Smooth muscle cell (in vitro differentiated cells): ENCODE measurements around the gene TPD52L1. TPM values are rescaled to one million over a fixed set of nuclear protein-coding genes. Genes with fewer than 3 reads are reported as not detected.

Source experiments
- DNase-seq: peaks from one replicate; lab custom pipeline; 2025; ENCODE audit not compliant: unreplicated experiment; lab: John Stamatoyannopoulos, UW
- H2AFZ ChIP-seq: fragments of 200-600 bp; sonication (generic); 2 replicates; pipeline ENCODE4 v1.6.0; 2016; ENCODE audit warnings: antibody characterized with exemption, low read depth, mild to moderate bottlenecking
- H3F3A ChIP-seq: fragments of 200-600 bp; sonication (generic); 2 replicates; pipeline ENCODE4 v1.6.0; 2017; ENCODE audit warnings: antibody characterized with exemption, low read depth
- H3K27ac ChIP-seq: fragments of 200-600 bp; sonication (generic); 2 replicates; pipeline ENCODE4 v1.5.1; 2016; ENCODE audit warnings: low read depth, mild to moderate bottlenecking
- H3K27me3 ChIP-seq: fragments of 200-600 bp; sonication (generic); 2 replicates; pipeline ENCODE4 v1.6.1; 2016; ENCODE audit warnings: low read depth, mild to moderate bottlenecking
- H3K36me3 ChIP-seq: fragments of 200-600 bp; sonication (generic); 2 replicates; pipeline ENCODE4 v1.5.1; 2016; ENCODE audit warnings: low read depth
- H3K4me1 ChIP-seq: fragments of 200-600 bp; sonication (generic); 2 replicates; pipeline ENCODE4 v1.5.1; 2016; ENCODE audit warnings: low read depth
- H3K4me2 ChIP-seq: fragments of 200-600 bp; sonication (generic); 2 replicates; pipeline ENCODE4 v1.6.0; 2016; ENCODE audit warnings: mild to moderate bottlenecking
- H3K4me3 ChIP-seq: fragments of 200-600 bp; sonication (generic); 2 replicates; pipeline ENCODE4 v1.5.1; 2016; ENCODE audit warnings: mild to moderate bottlenecking
- H3K79me2 ChIP-seq: fragments of 200-600 bp; sonication (generic); 2 replicates; pipeline ENCODE4 v1.6.0; 2016; ENCODE audit warnings: low read depth, mild to moderate bottlenecking
- H3K9ac ChIP-seq: fragments of 200-600 bp; sonication (generic); 2 replicates; pipeline ENCODE4 v1.6.0; 2016; ENCODE audit warnings: low read depth
- H3K9me3 ChIP-seq: fragments of 200-600 bp; sonication (generic); replicated peaks from 2 replicates; pipeline ENCODE4 v1.5.1; 2016; ENCODE audit warnings: low read depth
- H4K20me1 ChIP-seq: fragments of 200-600 bp; sonication (generic); 2 replicates; pipeline ENCODE4 v1.6.0; 2016; ENCODE audit warnings: low read depth
- CTCF ChIP-seq: fragments of 200-600 bp; sonication (generic); IDR thresholded peaks from 2 replicates; pipeline ENCODE4 v1.5.1; 2017; ENCODE audit warnings: borderline replicate concordance, mild to moderate bottlenecking, antibody characterized with exemption; ENCODE audit not compliant: insufficient read depth, poor library complexity, severe bottlenecking
- WGBS: methylation state at CpG from one replicate; pipeline ENCODE4 v1.1.7; 2016; ENCODE audit warnings: low lambda C conversion rate; 5-methylcytosine and 5-hydroxymethylcytosine counted together
- polyA plus RNA-seq: library from polyadenylated mRNA; unstranded; fragments of >200 nt; fragmentation: Nextera tagmentation; extraction: Ambion mirVana; gene quantifications from 2 replicates; pipeline ENCODE4 v1.2.1, GENCODE V29; 2016
- total RNA-seq: library from RNA; depleted of rRNA; stranded (reverse); fragments of >200 nt; gene quantifications from 2 replicates; pipeline ENCODE4 v1.2.3, GENCODE V29; 2014

TPD52L1 gene
- total and polyA plus RNA-seq, 2 experiments from 2014 or later: 15.3 to 65.8 TPM

GRCh38 chr6:125312478-125312877 is 158.9 kb downstream of the TPD52L1 start:
- Histone ChIP-seq H3K9ac (no peak overlapping the region), H3K27me3 (no peaks in the 10 kb centered on the region), H2AFZ (no peak overlapping the region), H3F3A (no peaks in the 10 kb centered on the region), H3K27ac (no peak overlapping the region), H3K4me3 (no peak overlapping the region), H3K79me2 (no peaks in the 10 kb centered on the region), H3K9me3 (no peaks in the 10 kb centered on the region), H3K4me2 (no peak overlapping the region), H4K20me1 (no peaks in the 10 kb centered on the region), H3K36me3 (no peaks in the 10 kb centered on the region), H3K4me1 (no peaks in the 10 kb centered on the region)
- TF ChIP-seq CTCF: no peak
- DNase-seq: no peak
- 81% methylated on average over 2 of the region's 2 CpGs for WGBS

GRCh38 chr6:125312950-125313349 is 159.4 kb downstream of the TPD52L1 start:
- Histone ChIP-seq H3K4me2 (no peak overlapping the region), H3K9me3 (no peaks in the 10 kb centered on the region), H3K27me3 (no peaks in the 10 kb centered on the region), H3K9ac (no peak overlapping the region), H4K20me1 (no peaks in the 10 kb centered on the region), H2AFZ (no peak overlapping the region), H3K79me2 (no peaks in the 10 kb centered on the region), H3K36me3 (no peaks in the 10 kb centered on the region), H3K27ac (no peak overlapping the region), H3K4me1 (no peaks in the 10 kb centered on the region), H3K4me3 (no peak overlapping the region), H3F3A (no peaks in the 10 kb centered on the region)
- TF ChIP-seq CTCF: no peak
- DNase-seq: no peak
- 94% methylated on average over 4 of the region's 4 CpGs for WGBS

Other genes starting within 250 kb of the TPD52L1 start
- gene RNF217, start 191.3 kb upstream of the TPD52L1 start, total RNA-seq: 89.7 and 127 TPM in 2 replicates
- gene RNF217, start 191.3 kb upstream of the TPD52L1 start, polyA plus RNA-seq: 15.6 and 25.7 TPM in 2 replicates
- gene HDDC2, start 148.2 kb downstream of the TPD52L1 start, total RNA-seq: 80.9 and 104 TPM in 2 replicates
- gene HDDC2, start 148.2 kb downstream of the TPD52L1 start, polyA plus RNA-seq: 107 and 114 TPM in 2 replicates